GM19455 (cell line): ENCODE results near the gene PCDHGC4.
A peak's percentile ranks its signal among the peaks of the same experiment; 100 is the strongest.

Experiments used
- ATAC-seq: cut with Tn5 transposase; IDR thresholded peaks from one replicate; pipeline ENCODE4 v1.9.1; 2021; ENCODE audit not compliant: unreplicated experiment

Gene PCDHGC4

DNA sequence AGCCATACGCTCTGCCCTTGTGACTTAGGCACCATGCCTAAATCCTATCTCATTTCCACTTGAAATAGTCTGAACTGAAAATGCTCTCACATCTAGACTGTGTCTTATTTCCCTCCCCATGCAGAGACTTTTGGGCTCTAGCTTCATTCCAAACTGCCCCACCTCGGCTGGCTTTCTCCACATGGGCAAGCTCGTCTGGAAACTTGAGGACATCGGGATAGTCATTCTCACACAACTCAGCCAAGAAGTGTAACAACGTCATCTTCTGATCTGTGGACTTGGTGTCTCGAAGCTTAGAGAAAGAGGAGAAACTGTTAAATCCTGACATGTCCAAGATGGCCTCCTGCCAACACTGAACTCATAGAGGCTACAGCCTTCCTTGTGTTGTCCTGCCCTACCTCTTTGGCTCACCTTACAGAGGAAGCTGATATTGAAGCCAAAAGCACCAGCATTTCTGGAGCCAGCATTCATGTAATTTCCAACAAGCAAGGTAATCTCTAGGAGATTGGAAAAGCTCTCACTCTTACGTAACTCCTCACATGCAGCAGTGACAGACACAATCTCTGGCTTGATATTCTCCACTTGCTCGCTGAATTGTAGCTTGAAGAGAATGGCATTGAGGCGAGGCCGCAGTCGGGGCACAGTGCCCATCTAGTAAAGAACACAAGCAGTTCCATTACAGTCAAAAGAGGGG, 43.6 kb downstream of the PCDHGC4 start:
- no peak for ATAC-seq

DNA sequence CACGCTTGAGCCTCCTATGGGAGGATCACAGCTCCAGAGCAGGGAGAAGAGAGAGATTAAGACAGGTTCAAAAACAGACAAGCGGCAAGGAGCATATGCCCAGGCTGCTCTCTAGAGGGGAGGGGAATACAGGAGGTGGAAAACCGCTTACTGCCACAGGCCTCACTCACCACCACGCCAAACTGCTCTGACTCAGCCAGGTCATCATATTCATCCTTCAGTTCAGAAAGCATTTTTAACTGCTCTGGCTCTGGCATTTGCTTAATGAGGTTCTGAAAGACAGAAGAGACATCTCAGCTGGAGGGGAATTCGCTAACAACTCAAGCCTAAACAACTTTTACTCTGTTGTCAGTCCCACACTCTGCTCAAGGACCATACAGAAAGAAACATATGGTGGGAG, 44.2 kb downstream of the PCDHGC4 start:
- ATAC-seq: peak; percentile 33

GRCh38 chr5:141529873-141530272, 45.0 kb downstream of the PCDHGC4 start:
- peak; percentile 35 for ATAC-seq

DNA sequence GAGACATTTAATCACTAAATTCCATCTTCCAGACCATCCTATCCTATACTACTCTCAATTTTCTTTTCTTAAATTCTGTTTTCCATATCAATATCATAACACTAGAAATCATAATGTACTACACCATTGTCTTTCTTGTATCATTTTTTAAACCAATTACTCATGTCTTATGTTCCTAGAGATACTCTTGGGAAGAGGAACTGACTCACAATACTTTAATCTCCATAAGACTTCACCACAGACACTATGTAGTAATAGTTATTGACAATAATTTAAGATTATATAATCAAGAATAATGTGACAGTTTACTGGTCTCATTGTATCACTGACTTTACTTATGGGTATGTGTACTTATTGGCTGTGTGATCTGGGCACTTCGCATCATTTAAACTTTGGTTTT, 47.9 kb downstream of the PCDHGC4 start:
- ATAC-seq: no peak

DNA sequence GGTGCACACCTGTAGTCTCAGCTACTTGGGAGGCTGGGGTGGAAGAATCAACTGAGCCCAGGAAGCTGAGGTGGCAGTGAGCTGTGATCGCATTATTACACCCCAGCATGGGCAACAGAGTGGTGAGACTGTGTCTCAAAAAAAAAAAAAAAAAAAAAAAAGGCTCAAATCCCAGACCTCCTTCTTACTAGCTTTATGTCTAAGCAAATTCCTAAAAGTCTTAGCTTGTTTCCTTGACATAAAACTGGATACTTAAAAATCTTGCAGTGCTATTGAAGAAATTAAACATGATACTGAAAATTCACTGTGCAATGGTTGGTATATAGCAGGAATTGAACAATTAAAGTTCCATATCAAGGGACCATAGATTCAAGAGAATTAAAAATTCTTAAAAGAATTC, 49.1 kb downstream of the PCDHGC4 start:
- no peak for ATAC-seq

DNA sequence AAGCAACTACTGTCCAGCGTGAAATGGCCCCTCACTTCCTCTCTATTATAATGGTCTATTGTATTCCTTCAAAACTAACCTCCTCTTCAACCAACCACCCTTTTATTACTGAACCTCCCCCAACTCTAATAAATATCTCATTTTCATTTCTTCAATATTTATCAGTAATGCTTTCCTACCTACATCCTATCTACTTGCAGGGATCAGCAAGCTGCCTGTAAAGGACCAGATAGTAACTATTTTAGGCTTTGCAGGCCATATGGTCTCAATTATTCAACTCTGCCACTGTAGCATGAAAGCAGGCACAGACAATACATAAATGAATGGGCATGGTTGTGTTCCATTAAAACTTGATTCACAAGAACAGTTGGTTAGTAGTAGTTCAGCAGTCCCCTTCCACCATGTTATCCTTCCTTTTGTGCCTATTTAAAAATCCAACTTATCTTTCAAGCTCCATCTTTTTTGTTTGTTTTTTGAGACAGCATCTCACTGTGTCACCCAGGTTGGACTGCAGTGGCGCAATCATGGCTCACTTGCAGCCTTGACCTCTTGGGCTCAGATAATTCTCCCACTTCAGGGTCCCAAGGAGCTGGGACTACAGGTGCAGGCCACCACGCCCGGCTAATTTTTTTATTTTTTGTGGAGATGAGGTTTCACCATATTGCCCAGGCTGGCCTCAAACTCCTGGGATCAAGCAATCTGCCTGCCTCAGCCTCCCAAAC, 49.8 kb downstream of the PCDHGC4 start:
- no peak for ATAC-seq
